ENCODE measurements around the gene POLR1E.

POLR1E gene, protein sequence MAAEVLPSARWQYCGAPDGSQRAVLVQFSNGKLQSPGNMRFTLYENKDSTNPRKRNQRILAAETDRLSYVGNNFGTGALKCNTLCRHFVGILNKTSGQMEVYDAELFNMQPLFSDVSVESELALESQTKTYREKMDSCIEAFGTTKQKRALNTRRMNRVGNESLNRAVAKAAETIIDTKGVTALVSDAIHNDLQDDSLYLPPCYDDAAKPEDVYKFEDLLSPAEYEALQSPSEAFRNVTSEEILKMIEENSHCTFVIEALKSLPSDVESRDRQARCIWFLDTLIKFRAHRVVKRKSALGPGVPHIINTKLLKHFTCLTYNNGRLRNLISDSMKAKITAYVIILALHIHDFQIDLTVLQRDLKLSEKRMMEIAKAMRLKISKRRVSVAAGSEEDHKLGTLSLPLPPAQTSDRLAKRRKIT
- total RNA-seq, result 51.0 to 88.9 (median 65.1) reads per million in 3 donors

DNA sequence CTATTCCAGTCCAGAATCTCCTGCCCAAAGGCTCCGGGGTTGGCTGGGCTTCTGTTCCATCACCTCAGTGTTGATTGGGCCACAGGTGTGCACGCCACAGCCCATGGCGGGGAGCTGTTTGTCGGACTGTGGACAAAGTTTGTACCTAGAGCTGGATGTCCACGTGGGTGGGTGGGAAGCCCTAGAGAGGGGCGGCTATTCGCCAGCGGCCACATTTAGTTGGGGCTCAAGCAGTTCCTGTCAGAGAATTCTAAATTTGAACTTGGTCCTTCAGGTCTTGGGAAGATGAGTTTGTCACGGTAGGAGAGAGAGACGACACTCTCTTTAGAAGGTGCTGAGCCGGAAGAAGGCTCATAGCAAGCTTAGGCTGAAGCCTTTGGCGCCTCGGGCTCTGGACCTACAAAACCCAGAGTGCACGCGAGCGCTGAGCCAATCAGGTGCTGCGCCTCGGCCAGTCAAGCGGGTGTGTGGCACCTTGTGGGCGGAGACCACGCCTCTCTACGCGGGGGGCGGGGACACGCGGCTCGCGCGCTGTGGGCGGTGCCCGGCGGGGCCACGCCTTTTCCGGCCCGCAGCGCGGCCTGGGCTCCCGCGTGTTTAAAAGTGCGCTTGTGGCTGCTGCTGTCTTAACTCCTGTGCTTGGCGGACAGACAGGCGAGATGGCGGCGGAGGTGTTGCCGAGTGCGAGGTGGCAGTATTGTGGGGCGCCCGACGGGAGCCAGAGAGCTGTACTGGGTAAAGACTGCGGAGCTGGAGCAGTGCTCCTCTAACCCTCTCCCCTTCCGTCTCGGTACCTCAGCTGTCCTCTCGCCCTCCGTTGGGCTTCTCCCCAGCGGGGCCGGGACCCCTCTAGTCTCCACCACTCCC, at the start of gene POLR1E:
POLR1E (plus strand) TSS at position 560 of the 867 bp plus-strand sequence; CDS start at position 660, 100 bp downstream.
- peaks cover 4% of the 10 kb centered on the region for H3K27me3 ChIP-seq (replicated peaks; ENCODE audit: control insufficient read depth, insufficient read depth, low read length, poor library complexity, severe bottlenecking)

DNA sequence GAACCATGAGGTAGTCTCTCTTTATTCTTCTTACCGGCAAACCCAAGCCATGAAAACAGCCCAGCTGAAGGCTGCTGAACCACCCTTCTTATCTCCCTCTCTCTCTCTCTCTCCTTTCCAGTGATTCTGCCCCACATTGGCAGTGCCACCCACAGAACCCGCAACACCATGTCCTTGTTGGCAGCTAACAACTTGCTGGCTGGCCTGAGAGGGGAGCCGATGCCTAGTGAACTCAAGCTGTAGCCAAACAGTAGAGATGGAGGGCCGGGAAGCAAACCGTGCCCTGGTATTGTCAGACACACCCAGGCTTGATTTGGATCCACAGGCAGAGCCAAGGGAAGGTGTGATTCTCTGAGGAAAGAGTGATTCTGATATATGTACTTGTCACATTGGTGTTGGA, 49.2 kb upstream of the POLR1E start:
- no peaks in the 10 kb centered on the region for H3K27me3 ChIP-seq (replicated peaks; ENCODE audit: control insufficient read depth, insufficient read depth, low read length, poor library complexity, severe bottlenecking)
- no peaks in the 10 kb centered on the region for H3K9me3 ChIP-seq (ENCODE audit: control insufficient read depth, low read length)
- peaks cover 61% of the 10 kb centered on the region for H3K36me3 ChIP-seq (ENCODE audit: control insufficient read depth, insufficient read depth, low read length)
- no peak overlapping the region for H3K4me3 ChIP-seq (ENCODE audit: insufficient read depth, low read depth, low read length, poor library complexity, severe bottlenecking)
- H3K4me1 ChIP-seq (ENCODE audit: control insufficient read depth, insufficient read depth, low read length, poor library complexity, severe bottlenecking), result no peaks in the 10 kb centered on the region
- no peak for DNase-seq
- H3K27ac ChIP-seq (ENCODE audit: insufficient read depth, low read length, poor library complexity, severe bottlenecking), result no peak overlapping the region

More for the DNA sequence above, at the start of gene POLR1E:
- Histone ChIP-seq H3K27ac (ENCODE audit: insufficient read depth, low read length, poor library complexity, severe bottlenecking) (peak within 1 kb of the TSS; percentile 66), H3K4me3 (ENCODE audit: insufficient read depth, low read depth, low read length, poor library complexity, severe bottlenecking) (peak within 1 kb of the TSS; percentile 78), H3K4me1 (ENCODE audit: control insufficient read depth, insufficient read depth, low read length, poor library complexity, severe bottlenecking) (peaks cover 19% of the 10 kb centered on the region), H3K9me3 (ENCODE audit: control insufficient read depth, low read length) (no peaks in the 10 kb centered on the region), H3K36me3 (ENCODE audit: control insufficient read depth, insufficient read depth, low read length) (peaks cover 7% of the 10 kb centered on the region)
- peak; percentile 92 to 94 (median 93) for DNase-seq

DNA sequence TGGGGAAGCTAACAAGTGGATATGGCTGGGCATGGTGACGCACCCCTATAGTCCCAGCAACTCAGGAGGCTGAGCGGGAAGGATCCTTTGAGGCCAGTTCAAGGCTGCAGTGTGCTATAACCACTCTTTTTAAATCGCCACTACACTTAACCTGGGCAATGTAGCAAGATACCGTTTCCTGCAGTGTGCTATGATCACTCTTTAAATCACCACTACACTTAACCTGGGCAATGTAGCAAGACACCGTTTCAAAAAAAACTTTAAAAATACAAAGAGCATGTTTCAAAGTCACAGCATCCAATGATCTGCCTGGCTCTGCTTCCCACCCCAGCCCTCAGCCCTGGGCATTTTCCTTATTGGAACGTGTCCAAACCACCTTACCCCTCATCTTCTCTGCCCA, 48.7 kb upstream of the POLR1E start:
- H3K4me3 ChIP-seq (ENCODE audit: insufficient read depth, low read depth, low read length, poor library complexity, severe bottlenecking), result no peak overlapping the region
- H3K36me3 ChIP-seq (ENCODE audit: control insufficient read depth, insufficient read depth, low read length), result peaks cover 66% of the 10 kb centered on the region
- H3K27me3 ChIP-seq (replicated peaks; ENCODE audit: control insufficient read depth, insufficient read depth, low read length, poor library complexity, severe bottlenecking), result no peaks in the 10 kb centered on the region
- H3K9me3 ChIP-seq (ENCODE audit: control insufficient read depth, low read length), result no peaks in the 10 kb centered on the region
- no peaks in the 10 kb centered on the region for H3K4me1 ChIP-seq (ENCODE audit: control insufficient read depth, insufficient read depth, low read length, poor library complexity, severe bottlenecking)
- no peak for DNase-seq
- no peak overlapping the region for H3K27ac ChIP-seq (ENCODE audit: insufficient read depth, low read length, poor library complexity, severe bottlenecking)

DNA sequence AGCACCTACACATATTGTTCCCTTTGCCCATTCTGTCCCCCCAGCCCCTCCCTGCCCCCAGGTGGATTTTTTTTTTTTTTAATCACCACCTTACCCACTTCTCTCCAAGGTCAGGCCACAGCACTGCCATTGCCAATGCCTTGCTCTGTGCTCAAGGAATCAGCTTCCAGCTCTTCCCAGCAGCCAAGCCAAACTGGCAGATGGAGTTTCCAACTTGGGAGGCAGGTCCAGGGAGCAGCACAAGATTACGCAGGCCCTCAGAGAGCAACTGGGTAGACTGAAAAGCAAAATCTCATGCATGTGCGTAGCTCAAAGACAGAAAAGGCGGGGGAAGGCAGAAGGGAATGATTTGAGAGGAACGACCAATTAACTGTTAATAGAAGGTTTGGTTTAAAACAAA, 48.1 kb upstream of the POLR1E start:
- Histone ChIP-seq H3K36me3 (ENCODE audit: control insufficient read depth, insufficient read depth, low read length) (peaks cover 70% of the 10 kb centered on the region), H3K4me3 (ENCODE audit: insufficient read depth, low read depth, low read length, poor library complexity, severe bottlenecking) (no peak overlapping the region), H3K27me3 (replicated peaks; ENCODE audit: control insufficient read depth, insufficient read depth, low read length, poor library complexity, severe bottlenecking) (no peaks in the 10 kb centered on the region), H3K4me1 (ENCODE audit: control insufficient read depth, insufficient read depth, low read length, poor library complexity, severe bottlenecking) (no peaks in the 10 kb centered on the region), H3K27ac (ENCODE audit: insufficient read depth, low read length, poor library complexity, severe bottlenecking) (no peak overlapping the region), H3K9me3 (ENCODE audit: control insufficient read depth, low read length) (no peaks in the 10 kb centered on the region)
- no peak for DNase-seq

DNA sequence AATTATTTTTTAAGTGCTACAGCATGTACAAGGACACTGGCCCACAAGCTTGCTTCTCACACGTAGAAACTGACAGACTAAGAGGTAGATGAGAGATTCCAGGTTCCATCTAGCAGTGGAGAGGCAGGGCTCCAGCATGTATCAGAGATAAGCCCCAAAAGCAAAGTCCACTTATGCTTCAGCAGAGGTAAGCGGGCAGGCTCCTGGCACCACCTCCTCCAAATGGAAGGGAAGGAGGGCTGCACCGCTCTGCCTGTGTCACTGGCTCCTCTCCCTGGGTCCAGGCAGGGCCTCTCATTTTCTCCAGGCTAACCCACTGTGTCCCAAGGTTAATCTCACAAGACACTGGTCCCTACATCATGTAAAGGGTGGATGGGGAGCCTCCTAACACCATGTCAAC, 47.4 kb upstream of the POLR1E start:
- H3K27me3 ChIP-seq (replicated peaks; ENCODE audit: control insufficient read depth, insufficient read depth, low read length, poor library complexity, severe bottlenecking), result no peaks in the 10 kb centered on the region
- H3K9me3 ChIP-seq (ENCODE audit: control insufficient read depth, low read length), result no peaks in the 10 kb centered on the region
- no peaks in the 10 kb centered on the region for H3K4me1 ChIP-seq (ENCODE audit: control insufficient read depth, insufficient read depth, low read length, poor library complexity, severe bottlenecking)
- no peak for DNase-seq
- H3K36me3 ChIP-seq (ENCODE audit: control insufficient read depth, insufficient read depth, low read length), result peaks cover 70% of the 10 kb centered on the region
- H3K27ac ChIP-seq (ENCODE audit: insufficient read depth, low read length, poor library complexity, severe bottlenecking), result no peak overlapping the region
- no peak overlapping the region for H3K4me3 ChIP-seq (ENCODE audit: insufficient read depth, low read depth, low read length, poor library complexity, severe bottlenecking)

DNA sequence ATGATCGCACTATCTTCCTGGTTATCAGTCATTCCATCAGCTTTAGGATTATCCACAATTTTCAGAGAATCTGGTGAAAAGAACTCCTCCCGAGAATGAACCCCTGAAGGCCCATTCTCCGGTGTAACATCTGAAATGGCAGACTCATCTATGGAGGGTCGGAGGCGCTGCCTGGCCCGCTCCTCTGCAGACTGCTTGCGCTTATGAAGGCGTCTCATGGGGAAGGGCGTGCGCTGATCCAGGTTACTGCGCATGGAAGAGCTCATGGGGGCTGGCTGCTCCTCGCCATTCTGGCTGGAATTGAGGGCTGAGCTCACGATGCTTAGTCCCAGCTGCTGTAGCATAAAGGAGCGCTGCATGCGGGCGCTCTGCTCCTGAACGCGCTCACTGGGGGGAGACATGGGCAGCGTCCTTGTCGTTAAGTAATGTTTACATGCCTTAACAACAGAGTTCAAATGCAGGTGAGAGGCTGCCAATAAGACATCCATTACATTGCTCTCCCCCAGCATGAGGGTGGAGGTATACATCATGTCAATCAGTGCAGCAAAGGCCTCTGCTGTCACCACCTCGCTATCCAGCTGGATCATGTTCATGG, 43.9 kb upstream of the POLR1E start:
- Histone ChIP-seq H3K4me1 (ENCODE audit: control insufficient read depth, insufficient read depth, low read length, poor library complexity, severe bottlenecking) (no peaks in the 10 kb centered on the region), H3K27ac (ENCODE audit: insufficient read depth, low read length, poor library complexity, severe bottlenecking) (no peak overlapping the region), H3K4me3 (ENCODE audit: insufficient read depth, low read depth, low read length, poor library complexity, severe bottlenecking) (no peak overlapping the region), H3K27me3 (replicated peaks; ENCODE audit: control insufficient read depth, insufficient read depth, low read length, poor library complexity, severe bottlenecking) (no peaks in the 10 kb centered on the region), H3K9me3 (ENCODE audit: control insufficient read depth, low read length) (no peaks in the 10 kb centered on the region), H3K36me3 (ENCODE audit: control insufficient read depth, insufficient read depth, low read length) (peaks cover 54% of the 10 kb centered on the region)
- DNase-seq, result no peak

DNA sequence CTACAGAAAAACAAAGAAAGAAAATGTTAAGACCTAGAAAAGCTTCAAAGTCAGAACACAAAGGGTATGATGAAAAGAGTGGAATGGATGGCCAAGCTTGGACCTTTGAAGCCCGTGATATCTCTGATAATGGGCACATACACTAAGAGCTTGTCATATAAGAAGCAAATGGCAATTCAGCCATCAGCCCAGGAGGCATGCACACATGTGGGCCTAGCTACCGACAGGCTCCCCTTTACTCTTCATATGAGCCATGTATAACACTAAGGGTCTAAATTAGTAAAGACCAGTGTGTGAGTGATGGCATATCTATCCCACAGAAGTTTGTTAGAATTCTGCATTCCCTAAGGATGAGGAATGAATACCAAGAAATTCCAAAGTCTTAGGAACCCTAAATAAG, 43.2 kb upstream of the POLR1E start:
- H3K4me3 ChIP-seq (ENCODE audit: insufficient read depth, low read depth, low read length, poor library complexity, severe bottlenecking), result no peak overlapping the region
- no peaks in the 10 kb centered on the region for H3K27me3 ChIP-seq (replicated peaks; ENCODE audit: control insufficient read depth, insufficient read depth, low read length, poor library complexity, severe bottlenecking)
- H3K36me3 ChIP-seq (ENCODE audit: control insufficient read depth, insufficient read depth, low read length), result peaks cover 47% of the 10 kb centered on the region
- no peaks in the 10 kb centered on the region for H3K4me1 ChIP-seq (ENCODE audit: control insufficient read depth, insufficient read depth, low read length, poor library complexity, severe bottlenecking)
- no peak for DNase-seq
- H3K9me3 ChIP-seq (ENCODE audit: control insufficient read depth, low read length), result no peaks in the 10 kb centered on the region
- no peak overlapping the region for H3K27ac ChIP-seq (ENCODE audit: insufficient read depth, low read length, poor library complexity, severe bottlenecking)

DNA sequence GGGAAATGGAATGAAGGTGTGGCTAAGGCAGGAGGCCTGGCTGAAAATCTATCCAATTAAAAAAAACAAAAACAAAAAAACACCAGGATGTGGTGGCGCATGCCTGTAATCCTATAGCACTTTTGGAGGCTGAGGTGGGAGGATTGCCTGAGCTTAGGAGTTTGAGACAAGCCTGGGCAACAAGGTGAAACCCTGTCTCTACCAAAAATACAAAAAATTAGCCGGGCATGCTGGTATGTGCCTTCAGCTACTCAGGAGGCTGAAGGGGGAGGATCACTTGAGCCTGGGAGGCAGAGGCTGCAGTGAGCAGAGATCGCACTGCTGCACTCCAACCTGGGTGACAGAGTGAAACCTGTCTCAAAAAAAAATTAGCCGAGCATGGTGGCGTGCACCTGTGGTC, 42.2 kb upstream of the POLR1E start:
- H3K27ac ChIP-seq (ENCODE audit: insufficient read depth, low read length, poor library complexity, severe bottlenecking), result no peak overlapping the region
- H3K9me3 ChIP-seq (ENCODE audit: control insufficient read depth, low read length), result no peaks in the 10 kb centered on the region
- peaks cover 37% of the 10 kb centered on the region for H3K36me3 ChIP-seq (ENCODE audit: control insufficient read depth, insufficient read depth, low read length)
- H3K27me3 ChIP-seq (replicated peaks; ENCODE audit: control insufficient read depth, insufficient read depth, low read length, poor library complexity, severe bottlenecking), result no peaks in the 10 kb centered on the region
- no peak overlapping the region for H3K4me3 ChIP-seq (ENCODE audit: insufficient read depth, low read depth, low read length, poor library complexity, severe bottlenecking)
- DNase-seq, result no peak
- no peaks in the 10 kb centered on the region for H3K4me1 ChIP-seq (ENCODE audit: control insufficient read depth, insufficient read depth, low read length, poor library complexity, severe bottlenecking)

DNA sequence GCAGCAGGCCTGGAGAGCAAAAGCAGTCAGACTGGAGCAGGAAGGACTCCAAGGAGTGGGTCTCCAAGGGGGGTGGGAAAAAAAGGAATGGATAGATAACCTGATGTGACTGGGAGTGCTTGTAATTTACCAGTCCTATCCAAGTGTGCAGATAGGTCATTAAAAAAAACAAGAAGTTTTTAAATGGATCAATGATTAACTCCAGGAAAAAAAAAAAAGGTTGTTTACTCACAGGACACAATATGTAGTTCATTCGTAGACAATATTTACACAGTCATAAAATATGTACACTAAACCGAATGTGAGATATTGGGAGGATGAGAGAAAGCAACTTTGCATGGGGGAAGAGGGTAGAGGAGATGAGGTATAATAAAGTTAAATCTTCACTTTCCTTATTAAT, 40.9 kb upstream of the POLR1E start:
- Histone ChIP-seq H3K27me3 (replicated peaks; ENCODE audit: control insufficient read depth, insufficient read depth, low read length, poor library complexity, severe bottlenecking) (no peaks in the 10 kb centered on the region), H3K4me1 (ENCODE audit: control insufficient read depth, insufficient read depth, low read length, poor library complexity, severe bottlenecking) (no peaks in the 10 kb centered on the region), H3K9me3 (ENCODE audit: control insufficient read depth, low read length) (no peaks in the 10 kb centered on the region), H3K36me3 (ENCODE audit: control insufficient read depth, insufficient read depth, low read length) (peaks cover 24% of the 10 kb centered on the region), H3K27ac (ENCODE audit: insufficient read depth, low read length, poor library complexity, severe bottlenecking) (no peak overlapping the region), H3K4me3 (ENCODE audit: insufficient read depth, low read depth, low read length, poor library complexity, severe bottlenecking) (no peak overlapping the region)
- DNase-seq, result no peak

Data from effector memory CD4-positive, alpha-beta T cell (primary cell).